NB4 (cell line): Measurements from ENCODE around the gene COX18.

ENCODE experiments used
- DNase-seq: peaks from one replicate; pipeline ENCODE4 v3.0.0; 2010; ENCODE audit warnings: low read depth
- H3K4me3 ChIP-seq: one replicate; pipeline ENCODE4 v1.5.1; 2011; ENCODE audit warnings: mild to moderate bottlenecking, low read depth, low read length, moderate library complexity
- MYC ChIP-seq: IDR thresholded peaks from 2 replicates; pipeline ENCODE4 v1.6.1; 2011; ENCODE audit warnings: low read depth, low read length
- POLR2A ChIP-seq: IDR thresholded peaks from 2 replicates; pipeline ENCODE4 v1.6.1; 2011; ENCODE audit warnings: mild to moderate bottlenecking; ENCODE audit not compliant: insufficient read length; ENCODE audit errors: extremely low read depth
- TF ChIP-seq, protein P1 (sequence below): IDR thresholded peaks from 2 replicates; pipeline ENCODE4 v1.6.1; 2011; ENCODE audit warnings: low read depth, low read length
- TF ChIP-seq, protein P2 (sequence below): IDR thresholded peaks from one replicate; pipeline ENCODE4 v1.5.1; 2012; ENCODE audit warnings: low read depth, low read length

COX18 gene

DNA sequence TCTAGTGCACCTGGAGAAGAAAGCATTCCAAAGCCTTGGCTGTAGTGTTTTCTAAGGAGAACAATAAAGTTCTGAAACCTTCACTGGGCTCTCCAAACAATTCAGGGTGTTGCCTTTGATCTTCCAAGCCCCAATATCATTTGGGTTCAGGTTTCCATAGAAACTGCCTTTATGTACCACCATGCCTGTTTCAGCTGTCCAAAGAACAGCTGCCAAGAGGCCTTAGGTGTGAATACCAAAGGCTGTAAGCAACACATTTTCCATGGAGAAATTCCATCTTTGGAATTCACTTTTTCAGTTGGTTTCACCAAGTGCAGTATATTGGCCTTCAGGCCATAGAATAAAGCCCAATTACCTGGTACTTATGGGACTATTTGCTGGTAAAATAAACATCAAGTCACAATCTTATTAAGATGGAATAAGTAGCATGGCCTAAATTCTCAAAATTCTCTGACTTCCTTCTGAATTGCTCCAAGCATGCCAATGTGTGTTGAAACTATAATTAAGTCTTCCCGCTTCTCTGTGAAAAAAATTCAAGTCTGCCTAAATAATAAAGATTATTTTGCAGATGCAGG is 61.9 kb downstream of the COX18 start:
- DNase-seq, result no peak

DNA sequence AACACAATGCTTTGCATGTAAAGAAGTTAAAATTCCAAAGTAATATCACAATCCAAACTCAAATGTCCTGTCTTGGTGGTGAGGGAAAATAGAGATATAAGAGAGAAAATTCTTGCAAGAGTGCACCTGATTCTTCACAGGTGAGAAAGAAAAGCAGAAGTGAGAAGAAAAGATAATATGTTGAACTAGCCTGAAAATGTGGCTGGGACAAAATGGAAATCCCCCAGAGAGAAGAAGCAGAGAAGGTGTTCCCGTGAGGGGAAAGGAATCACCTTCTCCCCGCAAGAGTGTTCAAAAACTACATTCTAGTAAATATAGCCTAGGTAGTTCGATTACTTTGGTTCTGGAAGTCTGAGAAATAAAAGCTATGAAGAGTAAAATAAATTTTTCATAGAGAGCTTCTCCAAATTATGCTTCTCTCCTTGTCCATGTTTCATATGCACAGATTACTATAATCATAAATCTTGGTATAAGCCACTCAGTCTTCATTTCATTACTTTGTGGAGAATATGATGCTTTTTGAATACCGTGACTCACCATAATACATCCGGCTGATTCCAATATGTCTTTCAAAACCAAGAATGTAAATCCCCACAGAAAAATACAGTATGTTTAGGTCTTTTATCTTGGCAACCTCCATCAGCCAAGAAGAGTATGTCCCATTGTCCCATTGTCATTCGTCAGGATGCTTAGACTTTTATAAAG is 63.1 kb downstream of the COX18 start:
- TF ChIP-seq, protein P1, sequence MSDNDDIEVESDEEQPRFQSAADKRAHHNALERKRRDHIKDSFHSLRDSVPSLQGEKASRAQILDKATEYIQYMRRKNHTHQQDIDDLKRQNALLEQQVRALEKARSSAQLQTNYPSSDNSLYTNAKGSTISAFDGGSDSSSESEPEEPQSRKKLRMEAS, result no peak
- no peak for TF ChIP-seq POLR2A
- no peak for TF ChIP-seq MYC
- TF ChIP-seq, protein P2, sequence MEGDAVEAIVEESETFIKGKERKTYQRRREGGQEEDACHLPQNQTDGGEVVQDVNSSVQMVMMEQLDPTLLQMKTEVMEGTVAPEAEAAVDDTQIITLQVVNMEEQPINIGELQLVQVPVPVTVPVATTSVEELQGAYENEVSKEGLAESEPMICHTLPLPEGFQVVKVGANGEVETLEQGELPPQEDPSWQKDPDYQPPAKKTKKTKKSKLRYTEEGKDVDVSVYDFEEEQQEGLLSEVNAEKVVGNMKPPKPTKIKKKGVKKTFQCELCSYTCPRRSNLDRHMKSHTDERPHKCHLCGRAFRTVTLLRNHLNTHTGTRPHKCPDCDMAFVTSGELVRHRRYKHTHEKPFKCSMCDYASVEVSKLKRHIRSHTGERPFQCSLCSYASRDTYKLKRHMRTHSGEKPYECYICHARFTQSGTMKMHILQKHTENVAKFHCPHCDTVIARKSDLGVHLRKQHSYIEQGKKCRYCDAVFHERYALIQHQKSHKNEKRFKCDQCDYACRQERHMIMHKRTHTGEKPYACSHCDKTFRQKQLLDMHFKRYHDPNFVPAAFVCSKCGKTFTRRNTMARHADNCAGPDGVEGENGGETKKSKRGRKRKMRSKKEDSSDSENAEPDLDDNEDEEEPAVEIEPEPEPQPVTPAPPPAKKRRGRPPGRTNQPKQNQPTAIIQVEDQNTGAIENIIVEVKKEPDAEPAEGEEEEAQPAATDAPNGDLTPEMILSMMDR, result no peak
- no peak overlapping the region for H3K4me3 ChIP-seq
- no peak for DNase-seq

More for the DNA sequence above, 61.9 kb downstream of the COX18 start:
- H3K4me3 ChIP-seq, result no peak overlapping the region
- no peak for TF ChIP-seq MYC
- TF ChIP-seq, protein P2, result no peak
- TF ChIP-seq POLR2A, result no peak

DNA sequence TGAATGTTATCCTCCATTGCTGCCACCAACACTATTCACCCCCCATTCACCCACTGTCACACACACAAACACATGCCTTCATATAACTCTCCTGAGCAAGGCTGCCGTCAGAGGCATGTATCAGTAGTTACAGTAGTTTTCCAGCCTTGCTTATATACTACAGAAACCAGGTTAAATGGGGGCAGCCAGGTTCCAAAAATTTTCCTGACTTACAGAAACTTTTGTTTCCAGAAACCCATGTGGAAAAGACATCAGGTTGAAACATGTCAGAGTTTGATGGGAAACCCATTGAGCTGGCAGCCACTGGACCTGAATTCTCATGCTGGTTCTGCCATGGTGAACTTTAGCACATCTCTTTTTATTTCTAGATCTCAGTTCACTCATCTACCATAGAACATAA is 64.0 kb downstream of the COX18 start:
- no peak overlapping the region for H3K4me3 ChIP-seq
- DNase-seq, result no peak
- TF ChIP-seq, protein P1, result no peak
- no peak for TF ChIP-seq POLR2A
- TF ChIP-seq, protein P2, result no peak
- TF ChIP-seq MYC, result no peak
